ENCODE measurements around the gene CYTH1.

The CYTH1 gene

GRCh38 chr17:78645421-78646295 is 136.4 kb downstream of the CYTH1 start:
- peak; percentile 69 to 90 for DNase-seq

GRCh38 chr17:78644931-78645351 is 137.1 kb downstream of the CYTH1 start:
- no peak for DNase-seq

GRCh38 chr17:78644224-78644623 is 137.8 kb downstream of the CYTH1 start:
- DNase-seq = no peak

- DNase-seq = no peak
Observed at GRCh38 chr17:78643326-78643725, 138.7 kb downstream of the CYTH1 start.

GRCh38 chr17:78642707-78643106 is 139.4 kb downstream of the CYTH1 start:
- no peak for DNase-seq

GRCh38 chr17:78641666-78642065 is 140.4 kb downstream of the CYTH1 start:
- no peak for DNase-seq

GRCh38 chr17:78641243-78641642 is 140.8 kb downstream of the CYTH1 start:
- no peak for DNase-seq

- DNase-seq = no peak
Observed at GRCh38 chr17:78640700-78641099, 141.4 kb downstream of the CYTH1 start.

- DNase-seq = no peak
Observed at GRCh38 chr17:78637643-78638420, 144.2 kb downstream of the CYTH1 start.

GRCh38 chr17:78637146-78637545 is 144.9 kb downstream of the CYTH1 start:
- DNase-seq = no peak

- no peak for DNase-seq
Observed at GRCh38 chr17:78634154-78634553, 147.9 kb downstream of the CYTH1 start.

GRCh38 chr17:78629436-78629995 is 152.6 kb downstream of the CYTH1 start:
- DNase-seq = no peak

- DNase-seq = no peak
Observed at GRCh38 chr17:78628547-78629435, 153.3 kb downstream of the CYTH1 start.

- no peak for DNase-seq
Observed at GRCh38 chr17:78624324-78625151, 157.5 kb downstream of the CYTH1 start.
